SU-DHL-6 (cell line): ENCODE data around the gene CRYGS.

Experiments used
- H2AFZ ChIP-seq: fragments of 200-600 bp; sonication (generic); 2 replicates; pipeline ENCODE4 v1.6.1; 2014; ENCODE audit warnings: low read depth, mild to moderate bottlenecking, moderate library complexity, mixed read lengths, antibody characterized with exemption, low read length; ENCODE audit not compliant: severe bottlenecking
- H3F3A ChIP-seq: fragments of 200-600 bp; shearing (Covaris generic); 2 replicates; pipeline ENCODE4 v1.6.0; 2016; ENCODE audit warnings: antibody characterized with exemption, mild to moderate bottlenecking; ENCODE audit not compliant: insufficient read depth
- H3K27ac ChIP-seq: fragments of 200-600 bp; sonication (generic); 2 replicates; pipeline ENCODE4 v1.5.1; 2016; ENCODE audit warnings: low read depth, mild to moderate bottlenecking, low read length, moderate library complexity, mixed read lengths
- H3K27me3 ChIP-seq: fragments of 200-600 bp; sonication (generic), shearing (Covaris generic); 2 replicates; pipeline ENCODE4 v1.6.0; 2014; ENCODE audit warnings: mild to moderate bottlenecking, low read length
- H3K36me3 ChIP-seq: fragments of 200-600 bp; sonication (generic); 2 replicates; pipeline ENCODE4 v1.6.1; 2014; ENCODE audit warnings: mild to moderate bottlenecking, low read length, mixed read lengths
- H3K4me2 ChIP-seq: fragments of 300-600, 200-600 bp; shearing (Covaris generic), sonication (generic); 2 replicates; pipeline ENCODE4 v1.6.0; 2014; ENCODE audit warnings: low read length, low read depth, mild to moderate bottlenecking; ENCODE audit not compliant: poor library complexity, severe bottlenecking
- H3K4me3 ChIP-seq: fragments of 200-600 bp; sonication (generic); 2 replicates; pipeline ENCODE4 v1.5.1; 2014; ENCODE audit warnings: antibody characterized with exemption, low read length, mild to moderate bottlenecking, mixed read lengths; ENCODE audit not compliant: insufficient read depth, poor library complexity, severe bottlenecking
- H3K79me2 ChIP-seq: fragments of 200-600 bp; sonication (generic); 2 replicates; pipeline ENCODE4 v1.6.1; 2014; ENCODE audit warnings: mild to moderate bottlenecking, low read length, moderate library complexity; ENCODE audit not compliant: insufficient read depth
- H3K9ac ChIP-seq: fragments of 200-600 bp; sonication (generic); 2 replicates; pipeline ENCODE4 v1.7.0; 2014; ENCODE audit warnings: mild to moderate bottlenecking, low read length
- H3K9me2 ChIP-seq: fragments of 200-600 bp; sonication (generic); replicated peaks from 2 replicates; pipeline ENCODE4 v1.6.1; 2014; ENCODE audit warnings: low read length; ENCODE audit not compliant: insufficient read depth
- H3K9me3 ChIP-seq: fragments of 200-600 bp; sonication (generic); 2 replicates; pipeline ENCODE4 v1.6.1; 2014; ENCODE audit warnings: low read length, mixed read lengths; ENCODE audit not compliant: insufficient read depth
- H4K20me1 ChIP-seq: fragments of 200-600 bp; sonication (generic); 2 replicates; pipeline ENCODE4 v1.6.1; 2014; ENCODE audit warnings: low read depth, mild to moderate bottlenecking, antibody characterized with exemption, low read length, moderate library complexity, mixed read lengths
- CTCF ChIP-seq: fragments of 200-600 bp; sonication (generic); IDR thresholded peaks from one replicate; pipeline ENCODE4 v1.5.1; 2017; ENCODE audit warnings: antibody characterized with exemption, mild to moderate bottlenecking, low read length, moderate library complexity; ENCODE audit not compliant: insufficient read depth, poor library complexity, severe bottlenecking
- EZH2phosphoT487 ChIP-seq: fragments of 200-600 bp; sonication (generic), shearing (Covaris generic); conservative IDR thresholded peaks from 2 replicates; pipeline ENCODE4 v1.6.1; 2018; ENCODE audit warnings: mild to moderate bottlenecking, antibody characterized with exemption, low read length, moderate library complexity, mixed read lengths

Gene CRYGS

GRCh38 chr3:186571644-186572013 lies 27.4 kb upstream of the CRYGS start:
- no peak overlapping the region for H2AFZ ChIP-seq
- H3K27ac ChIP-seq: no peak overlapping the region
- no peaks in the 10 kb centered on the region for H3K27me3 ChIP-seq
- H3K9ac ChIP-seq: peak overlapping the region; percentile 80
- peaks cover 40% of the 10 kb centered on the region for H3K36me3 ChIP-seq
- peaks cover 56% of the 10 kb centered on the region for H3K79me2 ChIP-seq
- peak overlapping the region; percentile 95 for H3K4me3 ChIP-seq
- peaks cover 2% of the 10 kb centered on the region; the same call in 1 of the 2 replicates for H3F3A ChIP-seq
- no peak for TF ChIP-seq CTCF
- no peak for TF ChIP-seq EZH2phosphoT487
- H3K4me2 ChIP-seq: peak overlapping the region; percentile 76
- no peaks in the 10 kb centered on the region for H3K9me3 ChIP-seq
- H3K9me2 ChIP-seq: no peaks in the 10 kb centered on the region
- no peaks in the 10 kb centered on the region for H4K20me1 ChIP-seq

GRCh38 chr3:186570941-186571643 lies 26.9 kb upstream of the CRYGS start:
- Histone ChIP-seq H2AFZ (peak overlapping the region; percentile 30), H3F3A (peaks cover 2% of the 10 kb centered on the region; the same call in 1 of the 2 replicates), H3K9me2 (no peaks in the 10 kb centered on the region), H3K36me3 (peaks cover 35% of the 10 kb centered on the region), H3K79me2 (peaks cover 61% of the 10 kb centered on the region), H3K27ac (0 out of 2 replicates have a peak overlapping the region, but pooled peaks have one; percentile 19), H4K20me1 (no peaks in the 10 kb centered on the region), H3K4me3 (peak overlapping the region; percentile 95), H3K27me3 (no peaks in the 10 kb centered on the region), H3K4me2 (peak overlapping the region; percentile 76), H3K9ac (peak overlapping the region; percentile 80), H3K9me3 (no peaks in the 10 kb centered on the region)
- TF ChIP-seq EZH2phosphoT487: no peak
- TF ChIP-seq CTCF: no peak

- H3K79me2 ChIP-seq: peaks cover 64% of the 10 kb centered on the region
- H2AFZ ChIP-seq: peak within 1 kb of the TSS; percentile 30
These were observed 26.1 kb upstream of the CRYGS start, which contains the start of gene DNAJB11 for GRCh38 chr3:186570096-186570940. Gene DNAJB11, plus strand, starts transcription at chr3:186570720. Its CDS starts 178 bp downstream, at chr3:186570898.

More at GRCh38 chr3:186570096-186570940, 26.1 kb upstream of the CRYGS start, which contains the start of gene DNAJB11:
- Histone ChIP-seq H3K27ac (peak within 1 kb of the TSS; percentile 48), H4K20me1 (no peaks in the 10 kb centered on the region), H3F3A (peaks cover 2% of the 10 kb centered on the region; the same call in 1 of the 2 replicates), H3K9ac (peak within 1 kb of the TSS; percentile 80), H3K4me2 (peak within 1 kb of the TSS; percentile 76), H3K9me2 (no peaks in the 10 kb centered on the region), H3K9me3 (no peaks in the 10 kb centered on the region), H3K4me3 (peak within 1 kb of the TSS; percentile 95), H3K36me3 (peaks cover 27% of the 10 kb centered on the region), H3K27me3 (no peaks in the 10 kb centered on the region)
- no peak for TF ChIP-seq CTCF
- no peak for TF ChIP-seq EZH2phosphoT487
